ENCODE measurements around the gene ZNF333. TPM values are rescaled to one million over a fixed set of nuclear protein-coding genes. Genes with fewer than 3 reads are reported as not detected.
"Not testable (repeated sequence)": the region's sequence is repeated elsewhere in the genome, so short reads cannot be mapped to it uniquely, and the experiment has no call there.

ZNF333 gene
- polyA plus RNA-seq, 3 donors from 2014 or later, result 10.8 to 15.1 (median 14.6) TPM

DNA sequence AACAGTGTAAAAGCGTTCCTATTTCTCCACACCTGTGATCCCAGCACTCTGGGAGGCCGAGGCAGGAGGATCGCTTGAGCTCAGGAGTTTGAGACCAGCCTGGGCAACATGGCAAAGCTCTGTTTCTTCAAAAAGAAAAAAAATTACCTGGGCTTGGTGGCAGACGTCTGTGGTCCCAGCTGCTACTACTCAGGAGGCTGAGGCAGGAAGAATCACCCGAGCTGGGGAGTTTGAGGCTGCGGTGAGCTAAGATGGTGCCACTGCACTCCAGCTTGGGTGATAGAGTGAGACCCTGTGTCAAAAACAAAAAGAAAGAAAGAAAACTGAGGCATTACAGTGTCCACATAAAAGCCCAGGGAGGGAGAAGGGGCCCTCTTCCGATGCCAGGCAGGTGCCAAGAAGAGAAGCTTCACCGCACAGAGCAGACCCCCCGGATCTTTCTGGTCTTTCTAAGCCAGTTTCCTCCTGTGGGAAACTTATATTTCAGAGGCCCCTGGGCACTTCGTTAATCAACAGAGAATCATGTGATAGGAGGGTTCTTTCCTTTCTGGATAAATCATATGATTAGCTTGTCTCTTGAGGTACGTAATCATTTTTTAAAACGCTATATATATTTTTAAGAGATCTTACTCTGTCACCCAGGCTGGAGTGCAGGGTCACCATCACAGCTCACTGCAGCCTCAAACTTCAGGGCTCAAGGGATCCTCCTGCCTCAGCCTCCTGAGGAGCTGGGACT is 88.4 kb downstream of the ZNF333 start, which contains the start of gene ADGRE2:
Gene ADGRE2 (minus strand): TSS at position 451 of the 736 bp plus-strand sequence. CDS start 1,804 bp downstream, outside the sequence.
- not testable (repeated sequence) for H3K9me3 Mint-ChIP-seq, DNase-seq, H3K36me3 Mint-ChIP-seq, H3K4me1 Mint-ChIP-seq, H3K27ac Mint-ChIP-seq
- H3K4me3 Mint-ChIP-seq, result peak within 1 kb of the TSS in 1 of 5 donors; percentile 48
- peaks cover 7 to 19% (median 17%) of the 10 kb centered on the region in 3 donors for H3K27me3 Mint-ChIP-seq (ENCODE audit: low read depth in 3 of 3)

DNA sequence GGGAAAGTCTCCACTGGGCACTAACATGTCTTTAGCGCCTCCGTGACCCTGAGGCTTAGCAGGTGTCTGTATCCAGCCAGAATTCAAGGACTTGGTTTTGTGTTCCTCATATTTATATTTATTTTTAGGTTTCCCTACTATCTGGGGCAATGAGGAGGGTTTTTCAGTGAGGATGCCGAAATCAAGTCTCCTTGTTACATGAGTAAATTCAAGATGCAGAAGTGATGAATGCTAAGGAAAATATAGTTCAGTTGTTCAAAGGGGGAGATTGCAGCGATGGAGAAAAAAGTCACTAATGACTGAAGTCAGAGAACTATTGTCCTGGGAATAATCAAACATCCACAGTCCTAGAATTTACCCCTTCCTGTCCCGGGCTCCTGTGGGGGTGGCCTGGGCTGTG is 89.3 kb downstream of the ZNF333 start:
- no peak for DNase-seq
- H3K4me1 Mint-ChIP-seq, result peaks cover 6 to 10% of the 10 kb centered on the region in 2 donors
- H3K4me3 Mint-ChIP-seq, result no peak overlapping the region
- no peaks in the 10 kb centered on the region for H3K9me3 Mint-ChIP-seq
- H3K27ac Mint-ChIP-seq, result no peak overlapping the region
- H3K36me3 Mint-ChIP-seq, result no peaks in the 10 kb centered on the region
- H3K27me3 Mint-ChIP-seq (ENCODE audit: low read depth in 3 of 3), result peaks cover 7 to 20% (median 17%) of the 10 kb centered on the region in 3 donors

- peaks cover 17 to 18% of the 10 kb centered on the region in 2 donors for H3K4me1 Mint-ChIP-seq
- H3K4me3 Mint-ChIP-seq, DNase-seq, H3K9me3 Mint-ChIP-seq, H3K27ac Mint-ChIP-seq, H3K36me3 Mint-ChIP-seq: not testable (repeated sequence)
- peaks cover 7 to 23% (median 19%) of the 10 kb centered on the region in 3 donors for H3K27me3 Mint-ChIP-seq (ENCODE audit: low read depth in 3 of 3)
Measured at GRCh38 chr19:14780622-14781225, 90.9 kb downstream of the ZNF333 start.

GRCh38 chr19:14781713-14782536 is 92.1 kb downstream of the ZNF333 start:
- DNase-seq, H3K36me3 Mint-ChIP-seq, H3K4me3 Mint-ChIP-seq, H3K27ac Mint-ChIP-seq, H3K9me3 Mint-ChIP-seq: not testable (repeated sequence)
- H3K4me1 Mint-ChIP-seq, result peaks cover 19 to 23% of the 10 kb centered on the region in 2 donors
- peaks cover 3 to 17% (median 15%) of the 10 kb centered on the region in 3 donors for H3K27me3 Mint-ChIP-seq (ENCODE audit: low read depth in 3 of 3)

- Mint-ChIP-seq H3K4me1 (peaks cover 16 to 30% of the 10 kb centered on the region in 2 donors), H3K4me3 (no peak overlapping the region), H3K27me3 (ENCODE audit: low read depth in 3 of 3) (peaks cover 0 to 12% (median 11%) of the 10 kb centered on the region in 3 donors), H3K27ac (no peak overlapping the region), H3K9me3 (no peaks in the 10 kb centered on the region), H3K36me3 (no peaks in the 10 kb centered on the region)
- no peak for DNase-seq
Measured at GRCh38 chr19:14782626-14783409, 93.0 kb downstream of the ZNF333 start.

Other genes starting within 250 kb of the ZNF333 start
- gene PTGER1, start 214.7 kb upstream of the ZNF333 start, polyA plus RNA-seq, result 1 to 10 TPM in 1 of 3 donors, under 1 TPM in 1, not detected in 1; 0.17 to 1.2 TPM
- 10 to 100 TPM; 42.0 to 49.0 (median 47.0) TPM for gene GIPC1, start 193.9 kb upstream of the ZNF333 start, polyA plus RNA-seq
- 100 to 1,000 TPM; 116 to 164 (median 120) TPM for gene DNAJB1, start 171.7 kb upstream of the ZNF333 start, polyA plus RNA-seq
- gene TECR, start 160.5 kb upstream of the ZNF333 start, polyA plus RNA-seq, result 100 to 1,000 TPM; 203 to 317 (median 289) TPM
- gene NDUFB7, start 118.0 kb upstream of the ZNF333 start, polyA plus RNA-seq, result 100 to 1,000 TPM; 400 to 782 (median 502) TPM
- gene CLEC17A, start 107.0 kb upstream of the ZNF333 start, polyA plus RNA-seq, result under 1 TPM in 1 of 3 donors, not detected in 2; 0.62 TPM
- gene ADGRE3, start 15.2 kb upstream of the ZNF333 start, polyA plus RNA-seq, result under 1 TPM in 1 of 3 donors, not detected in 2; 0.66 TPM
- gene ADGRE2, start 88.5 kb downstream of the ZNF333 start, polyA plus RNA-seq, result under 1 TPM in 2 of 3 donors, not detected in 1; 0.17 to 0.32 TPM
- not detected for gene OR7A5, start 145.1 kb downstream of the ZNF333 start, polyA plus RNA-seq
- gene OR7C1, start 145.1 kb downstream of the ZNF333 start, polyA plus RNA-seq, result not detected
- not detected for gene OR7A10, start 158.9 kb downstream of the ZNF333 start, polyA plus RNA-seq
- gene OR7A17, start 196.1 kb downstream of the ZNF333 start, polyA plus RNA-seq, result not detected